ENCODE data around the gene HSPB9. TPM values are rescaled to one million over a fixed set of nuclear protein-coding genes. Genes with fewer than 3 reads are reported as not detected.
"Not testable (repeated sequence)": the region's sequence is repeated elsewhere in the genome, so short reads cannot be mapped to it uniquely, and the experiment has no call there.

The HSPB9 gene
- total RNA-seq, 2 experiments from 2014 or later, result not detected

DNA sequence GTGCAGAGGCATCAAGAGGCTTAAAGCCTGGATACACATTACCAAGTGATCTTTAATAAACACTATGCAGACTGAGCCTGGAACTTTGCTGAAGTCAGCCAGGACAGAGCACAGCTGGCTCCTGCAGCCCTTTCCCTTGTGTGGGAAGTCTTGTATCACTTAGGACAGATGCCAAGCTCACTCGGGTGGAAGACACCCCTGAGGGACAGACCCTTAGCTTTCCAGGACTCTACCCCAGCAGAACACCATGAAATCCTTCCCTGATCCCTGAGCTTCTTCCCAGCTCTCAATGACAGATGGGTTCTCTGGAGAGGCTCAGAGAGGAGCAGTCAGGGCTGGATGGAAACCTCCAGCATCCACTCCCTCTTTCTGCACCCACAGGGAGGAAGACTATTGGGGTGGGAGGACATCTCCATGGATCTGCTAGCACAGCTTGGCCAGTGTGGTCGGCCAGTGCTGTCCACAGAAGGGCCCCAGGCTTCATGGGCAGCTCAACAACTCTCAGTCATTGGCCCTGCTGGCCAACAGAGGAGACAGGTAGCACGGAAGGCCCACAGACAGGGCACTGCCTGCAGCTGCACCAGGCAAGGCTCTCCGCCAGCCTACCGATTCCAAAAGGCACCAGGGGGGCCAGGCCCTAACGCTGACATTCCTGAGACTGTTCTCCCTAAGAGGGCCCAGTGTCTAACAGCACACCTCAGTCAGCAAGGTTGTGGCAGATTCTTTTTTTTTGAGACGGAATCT, 16.3 kb downstream of the HSPB9 start:
- ATAC-seq (ENCODE audit: poor library complexity), result no peak
- Histone ChIP-seq H3K4me3 (ENCODE audit: low read length) (no peak overlapping the region), H3K27me3 (ENCODE audit: control insufficient read depth in 1 of 2, insufficient read depth in 2 of 2, low read length in 2 of 2) (no peaks in the 10 kb centered on the region), H3K9me3 (ENCODE audit: control insufficient read depth in 1 of 2, insufficient read depth in 1 of 2, low read length in 2 of 2) (no peaks in the 10 kb centered on the region), H3K36me3 (ENCODE audit: insufficient read depth, low read length) (peaks cover 53% of the 10 kb centered on the region), H3K27ac (ENCODE audit: low read depth in 1 of 2, low read length in 2 of 2) (no peak overlapping the region), H3K4me1 (ENCODE audit: insufficient read depth, low read length) (peaks cover 67% of the 10 kb centered on the region)
- no peak for DNase-seq
- Mint-ChIP-seq H3K9me3 (no peaks in the 10 kb centered on the region), H3K4me1 (ENCODE audit: low read depth) (peaks cover 73% of the 10 kb centered on the region), H3K27me3 (no peaks in the 10 kb centered on the region), H3K4me3 (no peak overlapping the region), H3K36me3 (ENCODE audit: low read depth) (peaks cover 57% of the 10 kb centered on the region), H3K27ac (no peak overlapping the region)
- CTCF ChIA-PET, result no interaction called here
- POLR2A ChIA-PET, result no interaction called here
- intact Hi-C loops (cut with DNase I, micrococcal nuclease), result no loop called here
- TF ChIP-seq, protein P1, sequence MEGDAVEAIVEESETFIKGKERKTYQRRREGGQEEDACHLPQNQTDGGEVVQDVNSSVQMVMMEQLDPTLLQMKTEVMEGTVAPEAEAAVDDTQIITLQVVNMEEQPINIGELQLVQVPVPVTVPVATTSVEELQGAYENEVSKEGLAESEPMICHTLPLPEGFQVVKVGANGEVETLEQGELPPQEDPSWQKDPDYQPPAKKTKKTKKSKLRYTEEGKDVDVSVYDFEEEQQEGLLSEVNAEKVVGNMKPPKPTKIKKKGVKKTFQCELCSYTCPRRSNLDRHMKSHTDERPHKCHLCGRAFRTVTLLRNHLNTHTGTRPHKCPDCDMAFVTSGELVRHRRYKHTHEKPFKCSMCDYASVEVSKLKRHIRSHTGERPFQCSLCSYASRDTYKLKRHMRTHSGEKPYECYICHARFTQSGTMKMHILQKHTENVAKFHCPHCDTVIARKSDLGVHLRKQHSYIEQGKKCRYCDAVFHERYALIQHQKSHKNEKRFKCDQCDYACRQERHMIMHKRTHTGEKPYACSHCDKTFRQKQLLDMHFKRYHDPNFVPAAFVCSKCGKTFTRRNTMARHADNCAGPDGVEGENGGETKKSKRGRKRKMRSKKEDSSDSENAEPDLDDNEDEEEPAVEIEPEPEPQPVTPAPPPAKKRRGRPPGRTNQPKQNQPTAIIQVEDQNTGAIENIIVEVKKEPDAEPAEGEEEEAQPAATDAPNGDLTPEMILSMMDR (IDR thresholded peaks at IDR 0.05), result no peak

DNA sequence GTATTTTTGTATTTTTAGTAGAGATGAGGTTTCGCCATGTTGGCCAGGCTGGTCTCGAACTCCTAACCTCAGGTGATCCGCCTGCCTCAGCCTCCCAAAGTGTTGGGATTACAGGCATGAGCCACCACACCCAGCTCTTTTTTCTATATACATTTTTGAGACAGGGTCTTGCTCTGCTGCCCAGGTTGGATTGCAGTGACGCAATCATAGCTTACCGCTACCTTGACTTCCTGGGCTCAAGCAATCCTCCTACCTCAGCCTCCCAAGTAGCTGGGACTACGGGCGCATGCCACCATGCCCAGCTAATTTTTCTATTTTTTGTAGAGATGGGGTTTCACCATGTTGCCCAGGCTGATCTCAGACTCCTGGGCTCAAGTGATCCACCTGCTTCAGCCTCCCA, 18.1 kb downstream of the HSPB9 start:
- Histone ChIP-seq H3K36me3 (ENCODE audit: insufficient read depth, low read length) (peaks cover 52% of the 10 kb centered on the region), H3K4me1 (ENCODE audit: insufficient read depth, low read length) (peaks cover 50% of the 10 kb centered on the region)
- H3K4me3 ChIP-seq (ENCODE audit: low read length); H3K27me3 ChIP-seq (ENCODE audit: control insufficient read depth in 1 of 2, insufficient read depth in 2 of 2, low read length in 2 of 2); H3K9me3 ChIP-seq (ENCODE audit: control insufficient read depth in 1 of 2, insufficient read depth in 1 of 2, low read length in 2 of 2); ATAC-seq (ENCODE audit: poor library complexity); H3K27ac Mint-ChIP-seq; H3K27me3 Mint-ChIP-seq; H3K9me3 Mint-ChIP-seq; POLR2A ChIA-PET; CTCF ChIA-PET; H3K27ac ChIP-seq (ENCODE audit: low read depth in 1 of 2, low read length in 2 of 2); DNase-seq; intact Hi-C loops (cut with DNase I, micrococcal nuclease); H3K4me3 Mint-ChIP-seq: not testable (repeated sequence)
- peaks cover 58% of the 10 kb centered on the region for H3K4me1 Mint-ChIP-seq (ENCODE audit: low read depth)
- peaks cover 58% of the 10 kb centered on the region for H3K36me3 Mint-ChIP-seq (ENCODE audit: low read depth)

DNA sequence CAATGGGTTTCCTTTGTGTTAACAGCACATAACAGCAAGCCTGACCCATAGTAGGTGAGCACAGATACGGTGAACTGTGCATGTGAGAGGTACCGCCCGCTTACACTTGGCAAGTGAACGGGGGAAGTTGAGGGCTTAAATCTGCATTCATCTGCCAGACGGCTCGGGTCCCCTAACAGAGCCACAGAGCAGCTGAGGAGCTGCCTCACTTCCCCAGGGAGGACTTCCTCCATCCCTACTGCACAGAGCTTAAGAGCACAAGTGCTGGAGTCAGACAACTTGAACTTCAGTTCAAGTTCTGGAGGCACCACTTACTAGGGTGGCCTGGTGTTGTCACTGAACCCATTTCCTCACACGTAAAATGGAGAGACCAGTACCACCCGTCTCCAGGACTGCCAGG, 18.8 kb downstream of the HSPB9 start:
- POLR2A ChIA-PET, result no interaction called here

More for the DNA sequence above, 18.8 kb downstream of the HSPB9 start:
- Mint-ChIP-seq H3K27ac (no peak overlapping the region), H3K36me3 (ENCODE audit: low read depth) (peaks cover 57% of the 10 kb centered on the region), H3K27me3 (no peaks in the 10 kb centered on the region), H3K4me1 (ENCODE audit: low read depth) (peaks cover 51% of the 10 kb centered on the region), H3K4me3 (no peak overlapping the region), H3K9me3 (no peaks in the 10 kb centered on the region)
- Histone ChIP-seq H3K9me3 (ENCODE audit: control insufficient read depth in 1 of 2, insufficient read depth in 1 of 2, low read length in 2 of 2) (no peaks in the 10 kb centered on the region), H3K36me3 (ENCODE audit: insufficient read depth, low read length) (peaks cover 48% of the 10 kb centered on the region), H3K4me1 (ENCODE audit: insufficient read depth, low read length) (peaks cover 43% of the 10 kb centered on the region), H3K4me3 (ENCODE audit: low read length) (no peak overlapping the region), H3K27me3 (ENCODE audit: control insufficient read depth in 1 of 2, insufficient read depth in 2 of 2, low read length in 2 of 2) (no peaks in the 10 kb centered on the region), H3K27ac (ENCODE audit: low read depth in 1 of 2, low read length in 2 of 2) (no peak overlapping the region)
- intact Hi-C loops (cut with DNase I, micrococcal nuclease), result no loop called here
- TF ChIP-seq, protein P1 (IDR thresholded peaks at IDR 0.05), result no peak
- ATAC-seq (ENCODE audit: poor library complexity) (no peak), DNase-seq (no peak)
- CTCF ChIA-PET, result no interaction called here

All from CD4-positive, alpha-beta T cell (primary cell).